ENCODE measurements around the gene UHMK1.

UHMK1 gene

DNA sequence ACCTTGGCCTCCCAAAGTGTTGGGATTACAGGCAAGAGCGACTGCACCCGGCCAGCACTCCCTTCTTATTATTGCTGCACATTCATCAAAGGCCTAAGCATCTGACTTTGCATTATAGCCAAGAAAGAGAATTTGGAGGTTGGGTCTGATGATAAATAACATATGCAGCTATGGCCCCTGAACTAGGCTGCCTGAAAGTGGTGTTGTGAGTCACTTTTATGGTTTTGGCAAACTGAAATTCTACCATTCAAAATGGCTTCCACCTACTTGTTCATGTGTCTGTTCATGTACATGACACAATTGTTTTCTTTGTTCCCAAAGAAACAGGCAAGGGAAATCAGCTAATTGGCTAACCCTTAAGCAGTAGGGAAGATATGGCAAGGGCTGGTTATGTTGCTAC is 38.9 kb downstream of the UHMK1 start:
- H3K9me3 Mint-ChIP-seq, result no peaks in the 10 kb centered on the region
- H3K36me3 Mint-ChIP-seq (ENCODE audit: insufficient read depth), result no peaks in the 10 kb centered on the region
- DNase-seq (ENCODE audit: low spot score in 2 of 2), result no peak
- ATAC-seq (replicated peaks; ENCODE audit: extremely low read depth, poor library complexity, severe bottlenecking), result no peak
- no peaks in the 10 kb centered on the region for H3K27me3 Mint-ChIP-seq
- H3K4me1 Mint-ChIP-seq, result no peaks in the 10 kb centered on the region
- no peak overlapping the region for H3K4me3 Mint-ChIP-seq
- no peak overlapping the region for H3K27ac Mint-ChIP-seq (ENCODE audit: low read depth)

DNA sequence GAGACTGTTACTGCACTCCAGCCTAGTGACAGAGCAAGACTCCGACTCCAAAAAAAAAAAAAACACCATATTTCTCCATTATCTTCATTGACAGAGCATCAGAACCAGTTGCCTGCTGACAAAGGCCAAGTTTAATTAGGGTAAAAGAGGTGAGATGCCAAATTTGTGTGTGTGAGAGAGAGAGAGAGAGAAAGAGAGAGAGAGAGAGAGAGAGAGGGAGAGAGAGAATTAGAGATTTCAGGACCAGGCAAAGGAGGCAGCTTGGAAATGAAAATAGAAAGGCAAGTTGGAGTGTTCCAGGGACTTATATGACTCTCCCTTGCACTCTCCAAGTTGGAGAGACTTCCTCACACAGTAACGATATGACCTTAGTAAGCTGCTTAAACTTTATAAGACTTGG is 39.6 kb downstream of the UHMK1 start:
- H3K9me3 Mint-ChIP-seq, result no peaks in the 10 kb centered on the region
- DNase-seq (ENCODE audit: low spot score in 2 of 2) (no peak), ATAC-seq (replicated peaks; ENCODE audit: extremely low read depth, poor library complexity, severe bottlenecking) (no peak)
- no peak overlapping the region for H3K27ac Mint-ChIP-seq (ENCODE audit: low read depth)
- H3K4me3 Mint-ChIP-seq, result no peak overlapping the region
- no peaks in the 10 kb centered on the region for H3K4me1 Mint-ChIP-seq
- H3K36me3 Mint-ChIP-seq (ENCODE audit: insufficient read depth), result no peaks in the 10 kb centered on the region
- no peaks in the 10 kb centered on the region for H3K27me3 Mint-ChIP-seq

DNA sequence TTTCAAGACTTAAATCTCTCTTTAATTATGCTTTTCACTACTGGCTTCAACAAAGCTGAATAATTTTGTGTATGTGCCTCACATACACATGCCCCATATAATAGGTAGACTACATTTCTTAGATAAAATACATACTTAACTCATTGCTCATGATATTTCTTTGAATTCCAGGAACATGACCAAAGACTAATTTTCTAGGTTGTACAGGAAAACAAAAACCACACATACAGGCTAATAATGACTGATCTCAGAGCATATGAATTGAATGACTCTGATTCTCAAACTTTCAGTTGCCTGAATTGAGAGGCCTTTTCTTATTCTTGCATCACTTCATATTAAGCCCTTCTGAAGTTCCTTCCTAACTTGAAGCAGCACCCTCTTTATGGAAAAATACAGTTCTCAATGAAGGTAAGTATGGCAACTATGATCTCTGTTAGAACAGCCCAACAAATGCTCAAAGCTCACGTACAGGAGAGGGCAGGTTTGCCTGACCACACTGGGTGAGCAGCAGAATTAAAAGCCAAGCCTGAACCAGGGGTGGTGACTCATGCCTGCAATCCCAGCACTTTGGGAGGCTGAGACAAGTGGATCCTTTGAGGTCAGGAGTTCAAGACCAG is 41.3 kb downstream of the UHMK1 start:
- Mint-ChIP-seq H3K36me3 (ENCODE audit: insufficient read depth) (no peaks in the 10 kb centered on the region), H3K27me3 (no peaks in the 10 kb centered on the region), H3K4me3 (no peak overlapping the region), H3K9me3 (peaks cover 9% of the 10 kb centered on the region), H3K27ac (ENCODE audit: low read depth) (no peak overlapping the region), H3K4me1 (no peaks in the 10 kb centered on the region)
- DNase-seq (ENCODE audit: low spot score in 2 of 2) (no peak), ATAC-seq (replicated peaks; ENCODE audit: extremely low read depth, poor library complexity, severe bottlenecking) (no peak)

DNA sequence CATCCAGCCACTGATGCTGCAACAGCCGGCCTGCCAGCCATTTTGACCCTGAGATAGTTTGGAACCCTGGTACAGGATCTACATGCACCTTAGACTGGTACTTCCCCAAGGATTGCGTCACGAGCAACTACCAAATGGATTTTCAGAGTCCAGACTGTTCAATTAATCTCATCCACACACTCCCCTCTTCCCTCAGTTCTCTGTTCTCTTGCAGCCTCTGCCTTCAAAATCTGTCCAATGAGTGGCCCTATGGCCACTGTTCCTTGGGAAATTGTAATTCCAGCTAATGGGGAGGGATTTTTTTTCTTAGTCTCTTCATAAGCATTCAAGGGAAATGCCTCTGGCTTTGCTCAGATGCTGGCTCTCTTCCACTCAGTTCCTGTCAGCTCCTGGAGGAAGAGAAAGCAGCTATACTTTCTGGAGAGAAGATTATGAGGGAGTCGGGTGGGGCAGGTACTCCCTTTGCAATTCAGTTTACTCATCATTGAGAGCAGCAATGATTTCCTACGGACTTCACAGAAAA is 44.1 kb downstream of the UHMK1 start:
- Mint-ChIP-seq H3K4me3 (no peak overlapping the region), H3K36me3 (ENCODE audit: insufficient read depth) (no peaks in the 10 kb centered on the region), H3K27me3 (no peaks in the 10 kb centered on the region), H3K4me1 (no peaks in the 10 kb centered on the region), H3K27ac (ENCODE audit: low read depth) (no peak overlapping the region), H3K9me3 (peaks cover 9% of the 10 kb centered on the region)
- DNase-seq (ENCODE audit: low spot score in 2 of 2), result no peak
- no peak for ATAC-seq (replicated peaks; ENCODE audit: extremely low read depth, poor library complexity, severe bottlenecking)

DNA sequence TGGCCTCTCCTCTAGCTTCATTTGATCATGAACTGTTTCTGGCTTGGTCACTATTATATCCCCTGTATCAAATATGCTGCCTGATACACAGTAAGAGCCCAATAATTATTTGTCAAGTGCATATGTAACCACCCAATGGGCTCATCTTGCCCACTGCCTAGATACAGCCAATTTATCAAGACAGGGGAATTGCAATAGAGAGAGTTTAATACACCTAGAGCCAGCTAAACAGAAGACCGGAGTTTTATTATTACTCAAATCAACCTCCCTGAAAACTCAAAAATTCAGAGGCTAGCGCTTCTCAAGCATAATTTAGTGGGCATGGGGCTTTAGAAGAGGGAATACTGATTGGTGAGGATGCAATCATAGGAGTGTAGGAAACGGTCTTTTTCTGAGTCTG is 45.6 kb downstream of the UHMK1 start:
- Mint-ChIP-seq H3K4me1 (no peaks in the 10 kb centered on the region), H3K4me3 (no peak overlapping the region), H3K27me3 (no peaks in the 10 kb centered on the region), H3K9me3 (peaks cover 9% of the 10 kb centered on the region), H3K36me3 (ENCODE audit: insufficient read depth) (no peaks in the 10 kb centered on the region), H3K27ac (ENCODE audit: low read depth) (no peak overlapping the region)
- no peak for DNase-seq (ENCODE audit: low spot score in 2 of 2)
- ATAC-seq (replicated peaks; ENCODE audit: extremely low read depth, poor library complexity, severe bottlenecking), result no peak

DNA sequence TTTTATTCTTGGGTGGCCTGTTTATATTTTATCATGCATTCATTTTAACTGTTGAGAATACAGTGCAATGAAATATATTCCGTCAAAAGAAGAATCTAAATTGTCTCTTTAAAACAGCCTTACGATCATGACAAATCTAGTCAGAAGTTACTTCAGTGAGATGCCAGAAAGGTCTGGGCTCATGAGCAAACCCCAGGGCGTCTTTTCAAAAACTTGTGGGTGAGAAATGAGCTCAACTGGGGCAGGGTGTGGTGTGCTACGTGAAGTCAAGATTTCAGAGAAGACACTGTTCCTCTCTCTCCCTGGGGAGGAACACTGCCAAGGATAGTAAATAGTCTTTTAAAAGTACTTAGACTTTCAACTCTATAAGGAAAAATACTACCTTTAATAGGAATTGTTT is 50.6 kb downstream of the UHMK1 start:
- Mint-ChIP-seq H3K36me3 (ENCODE audit: insufficient read depth) (no peaks in the 10 kb centered on the region), H3K4me1 (no peaks in the 10 kb centered on the region), H3K27me3 (no peaks in the 10 kb centered on the region), H3K4me3 (peak overlapping the region; percentile 16), H3K9me3 (peaks cover 2% of the 10 kb centered on the region), H3K27ac (ENCODE audit: low read depth) (peak overlapping the region; percentile 80)
- ATAC-seq (replicated peaks; ENCODE audit: extremely low read depth, poor library complexity, severe bottlenecking) (peak; percentile 93), DNase-seq (ENCODE audit: low spot score in 2 of 2) (peak in 1 of 2 donors; percentile 31)

DNA sequence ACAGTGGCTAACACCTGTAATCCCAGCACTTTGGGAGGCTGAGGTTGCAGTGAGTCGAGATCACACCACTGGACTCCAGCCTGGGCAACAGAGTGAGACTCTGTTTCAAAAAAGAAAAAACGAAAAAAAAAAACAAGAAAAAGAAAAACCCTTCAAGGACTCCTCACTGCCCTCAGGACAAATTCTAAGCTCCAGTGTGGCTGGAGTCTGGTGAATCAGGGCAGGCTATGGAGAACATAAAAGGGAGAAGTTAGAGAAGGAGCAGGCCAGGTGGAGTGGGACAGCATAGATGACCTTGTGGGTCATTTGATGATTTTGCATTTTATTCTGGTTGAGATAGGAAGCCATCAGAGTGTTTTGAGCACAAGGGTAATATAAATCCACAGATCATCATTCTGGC is 51.4 kb downstream of the UHMK1 start:
- Mint-ChIP-seq H3K9me3 (no peaks in the 10 kb centered on the region), H3K4me3 (no peak overlapping the region), H3K4me1 (no peaks in the 10 kb centered on the region), H3K27ac (ENCODE audit: low read depth) (no peak overlapping the region), H3K27me3 (no peaks in the 10 kb centered on the region), H3K36me3 (ENCODE audit: insufficient read depth) (no peaks in the 10 kb centered on the region)
- DNase-seq (ENCODE audit: low spot score in 2 of 2) (no peak), ATAC-seq (replicated peaks; ENCODE audit: extremely low read depth, poor library complexity, severe bottlenecking) (no peak)

DNA sequence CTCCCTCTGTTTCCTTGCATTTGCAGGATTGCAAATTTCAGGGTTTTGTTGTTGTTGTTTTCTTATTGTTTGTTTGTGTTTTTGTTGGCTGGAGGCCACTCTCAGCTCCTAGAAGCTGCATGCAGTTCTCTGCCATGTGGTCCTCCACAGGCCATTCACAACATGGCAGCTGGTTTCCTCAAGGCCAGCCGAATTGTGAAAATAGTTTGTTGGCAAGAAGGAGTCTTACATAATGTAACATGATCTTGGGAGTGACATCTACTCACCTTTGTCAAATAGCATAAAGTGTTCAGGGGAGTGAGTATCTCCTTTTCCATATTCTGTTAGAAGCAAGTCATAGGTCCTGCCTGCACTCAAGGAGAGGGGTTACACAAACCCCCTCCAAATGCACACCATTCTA is 53.3 kb downstream of the UHMK1 start:
- DNase-seq (ENCODE audit: low spot score in 2 of 2), result no peak
- Mint-ChIP-seq H3K27me3 (no peaks in the 10 kb centered on the region), H3K4me3 (no peak overlapping the region), H3K36me3 (ENCODE audit: insufficient read depth) (no peaks in the 10 kb centered on the region), H3K9me3 (no peaks in the 10 kb centered on the region), H3K27ac (ENCODE audit: low read depth) (no peak overlapping the region), H3K4me1 (no peaks in the 10 kb centered on the region)
- ATAC-seq (replicated peaks; ENCODE audit: extremely low read depth, poor library complexity, severe bottlenecking), result no peak

DNA sequence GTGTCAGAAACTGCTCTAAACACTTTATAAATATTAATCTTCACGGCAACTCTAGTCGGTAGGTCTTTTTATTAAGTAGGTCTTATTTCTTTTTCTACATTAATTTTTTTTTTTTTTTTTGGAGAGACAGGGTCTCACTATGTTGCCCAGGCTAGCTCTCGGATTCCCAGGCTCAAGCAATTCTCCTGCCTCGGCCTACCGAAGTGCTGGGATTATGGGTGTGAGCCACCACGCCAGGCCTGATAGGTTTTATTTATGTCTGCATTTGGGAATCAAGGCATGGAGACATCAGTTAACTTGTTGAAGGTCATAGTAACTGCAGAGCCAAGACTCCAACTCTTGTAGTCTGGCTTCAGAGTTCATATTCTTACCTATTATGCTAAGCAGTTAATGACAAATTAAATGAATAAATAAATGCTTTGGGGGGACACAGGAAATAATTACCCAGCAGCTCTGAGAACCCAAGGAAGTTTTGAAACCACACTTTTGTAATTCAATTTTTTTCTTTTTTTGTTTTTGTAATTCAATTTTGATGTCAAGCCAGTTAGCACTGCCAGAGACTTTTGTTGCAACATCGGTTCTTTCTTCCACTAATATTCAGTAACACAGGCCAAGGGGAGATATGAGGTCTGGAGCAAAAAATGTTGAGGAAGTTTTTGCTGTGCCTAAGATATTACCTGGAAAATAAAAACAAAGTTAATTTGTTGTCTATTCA is 54.5 kb downstream of the UHMK1 start:
- no peaks in the 10 kb centered on the region for H3K36me3 Mint-ChIP-seq (ENCODE audit: insufficient read depth)
- H3K4me1 Mint-ChIP-seq, result no peaks in the 10 kb centered on the region
- peak overlapping the region; percentile 41 for H3K27ac Mint-ChIP-seq (ENCODE audit: low read depth)
- DNase-seq (ENCODE audit: low spot score in 2 of 2), result no peak
- H3K4me3 Mint-ChIP-seq, result no peak overlapping the region
- H3K27me3 Mint-ChIP-seq, result no peaks in the 10 kb centered on the region
- no peak for ATAC-seq (replicated peaks; ENCODE audit: extremely low read depth, poor library complexity, severe bottlenecking)
- no peaks in the 10 kb centered on the region for H3K9me3 Mint-ChIP-seq

DNA sequence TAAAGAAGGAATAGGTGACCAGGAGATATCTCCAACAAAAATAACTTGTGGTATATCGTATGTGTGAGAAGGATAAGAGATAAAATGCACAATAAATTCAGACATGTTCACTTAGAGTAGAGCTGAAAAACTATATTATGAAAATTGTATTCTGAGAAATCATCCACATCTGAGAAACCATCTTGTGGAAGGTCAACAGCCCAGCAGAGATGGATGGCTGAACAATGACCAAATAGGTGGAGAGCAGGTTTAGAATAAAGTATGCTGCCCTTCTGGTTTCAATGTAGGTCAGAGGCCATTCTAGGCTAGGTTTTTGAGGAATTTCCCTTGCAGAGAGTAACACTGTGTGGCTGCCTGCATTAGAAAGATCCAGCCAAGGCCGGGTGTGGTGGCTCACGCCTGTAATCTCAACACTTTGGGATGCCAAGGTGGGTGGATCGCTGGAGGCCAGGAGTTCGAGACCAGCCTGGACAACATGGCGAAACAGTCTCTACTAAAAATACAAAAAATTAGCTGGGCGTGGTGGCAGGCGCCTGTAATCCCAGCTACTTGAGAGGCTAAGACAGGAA is 55.1 kb downstream of the UHMK1 start:
- H3K4me1 Mint-ChIP-seq, result no peaks in the 10 kb centered on the region
- no peak for DNase-seq (ENCODE audit: low spot score in 2 of 2)
- no peaks in the 10 kb centered on the region for H3K9me3 Mint-ChIP-seq
- peak overlapping the region; percentile 41 for H3K27ac Mint-ChIP-seq (ENCODE audit: low read depth)
- H3K4me3 Mint-ChIP-seq, result no peak overlapping the region
- no peak for ATAC-seq (replicated peaks; ENCODE audit: extremely low read depth, poor library complexity, severe bottlenecking)
- no peaks in the 10 kb centered on the region for H3K27me3 Mint-ChIP-seq
- no peaks in the 10 kb centered on the region for H3K36me3 Mint-ChIP-seq (ENCODE audit: insufficient read depth)

DNA sequence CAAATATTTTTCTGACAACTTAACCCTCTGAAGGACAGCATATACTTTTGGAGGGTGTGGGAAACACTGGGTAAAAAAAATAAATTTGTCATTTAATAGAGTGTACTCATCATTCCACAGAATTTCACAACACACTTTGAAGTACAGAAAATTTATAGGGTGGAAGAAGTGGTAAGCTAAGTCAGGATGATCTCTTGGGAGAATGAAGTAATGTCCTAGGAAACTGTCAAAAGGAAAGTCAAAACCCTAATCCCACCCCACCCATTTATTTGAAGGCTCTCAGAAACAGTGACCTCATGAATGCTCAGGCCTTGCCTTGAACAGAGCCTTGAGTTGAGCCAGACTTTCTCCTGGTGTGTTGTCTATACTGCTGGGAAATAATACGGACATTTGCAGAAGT is 56.6 kb downstream of the UHMK1 start:
- DNase-seq (ENCODE audit: low spot score in 2 of 2) (no peak), ATAC-seq (replicated peaks; ENCODE audit: extremely low read depth, poor library complexity, severe bottlenecking) (no peak)
- Mint-ChIP-seq H3K4me3 (no peak overlapping the region), H3K9me3 (no peaks in the 10 kb centered on the region), H3K36me3 (ENCODE audit: insufficient read depth) (no peaks in the 10 kb centered on the region), H3K27me3 (no peaks in the 10 kb centered on the region), H3K4me1 (no peaks in the 10 kb centered on the region), H3K27ac (ENCODE audit: low read depth) (no peak overlapping the region)

DNA sequence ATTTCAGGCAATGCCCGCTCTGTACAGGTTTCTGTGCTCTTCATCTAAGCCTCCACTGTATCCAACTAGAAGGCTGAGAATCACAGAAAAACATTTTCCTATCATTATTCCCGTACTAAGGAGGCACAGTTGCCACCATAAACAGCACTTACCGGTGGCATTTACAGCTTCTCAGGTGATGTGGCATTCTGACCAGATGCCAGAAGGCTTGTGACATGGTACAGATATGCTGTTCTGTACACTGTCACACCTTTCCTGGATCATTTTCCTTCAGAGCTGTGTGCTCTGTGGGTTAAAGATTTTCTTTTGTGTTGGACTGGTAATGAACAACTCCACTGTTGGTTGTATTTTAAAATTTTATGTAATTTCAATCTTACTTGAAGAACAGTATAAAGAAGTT is 59.9 kb downstream of the UHMK1 start:
- peaks cover 17% of the 10 kb centered on the region for H3K36me3 Mint-ChIP-seq (ENCODE audit: insufficient read depth)
- no peaks in the 10 kb centered on the region for H3K27me3 Mint-ChIP-seq
- peaks cover 21% of the 10 kb centered on the region for H3K4me1 Mint-ChIP-seq
- no peak for ATAC-seq (replicated peaks; ENCODE audit: extremely low read depth, poor library complexity, severe bottlenecking)
- H3K27ac Mint-ChIP-seq (ENCODE audit: low read depth), result no peak overlapping the region
- no peak overlapping the region for H3K4me3 Mint-ChIP-seq
- no peak for DNase-seq (ENCODE audit: low spot score in 2 of 2)
- no peaks in the 10 kb centered on the region for H3K9me3 Mint-ChIP-seq

Data from central memory CD8-positive, alpha-beta T cell (primary cell).